ENCODE data around the gene CENPO.
"Not testable (repeated sequence)": the region's sequence is repeated elsewhere in the genome, so short reads cannot be mapped to it uniquely, and the experiment has no call there.

Gene CENPO

GRCh38 chr2:24787532-24787931, 5.7 kb upstream of the CENPO start:
- DNase-seq (ENCODE audit: low spot score) (no peak), FAIRE-seq (no peak)

GRCh38 chr2:24788816-24789215, 4.4 kb upstream of the CENPO start:
- FAIRE-seq: no peak
- no peak for DNase-seq (ENCODE audit: low spot score)

- DNase-seq (ENCODE audit: low spot score): no peak
- FAIRE-seq: no peak
Measured at GRCh38 chr2:24791452-24791851, 1.8 kb upstream of the CENPO start.

GRCh38 chr2:24792542-24792873, 717 bp upstream of the CENPO start:
- FAIRE-seq (no peak), DNase-seq (ENCODE audit: low spot score) (no peak)

GRCh38 chr2:24793761-24794435, 673 bp downstream of the CENPO start:
- DNase-seq (ENCODE audit: low spot score) (peak; percentile 39), FAIRE-seq (no peak)

GRCh38 chr2:24797644-24798043, 4.4 kb downstream of the CENPO start:
- DNase-seq (ENCODE audit: low spot score) (no peak), FAIRE-seq (no peak)

- FAIRE-seq; DNase-seq (ENCODE audit: low spot score): not testable (repeated sequence)
Measured at GRCh38 chr2:24800487-24800886, 7.3 kb downstream of the CENPO start.

GRCh38 chr2:24805811-24806660, 12.8 kb downstream of the CENPO start:
- FAIRE-seq; DNase-seq (ENCODE audit: low spot score): not testable (repeated sequence)

- DNase-seq (ENCODE audit: low spot score) (no peak), FAIRE-seq (no peak)
Measured at GRCh38 chr2:24806661-24807036, 13.4 kb downstream of the CENPO start.

- DNase-seq (ENCODE audit: low spot score) (no peak), FAIRE-seq (no peak)
Measured at GRCh38 chr2:24809316-24810007, 16.2 kb downstream of the CENPO start.

- FAIRE-seq (no peak), DNase-seq (ENCODE audit: low spot score) (no peak)
Measured at GRCh38 chr2:24813691-24814137, 20.5 kb downstream of the CENPO start.

- DNase-seq (ENCODE audit: low spot score) (no peak), FAIRE-seq (peak; percentile 59)
Measured at GRCh38 chr2:24814516-24814915, 21.3 kb downstream of the CENPO start.

- no peak for FAIRE-seq
- no peak for DNase-seq (ENCODE audit: low spot score)
Measured at GRCh38 chr2:24815171-24815570, 21.9 kb downstream of the CENPO start.

- no peak for FAIRE-seq
- no peak for DNase-seq (ENCODE audit: low spot score)
Measured at GRCh38 chr2:24816404-24816803, 23.2 kb downstream of the CENPO start.

GRCh38 chr2:24816884-24817283, 23.7 kb downstream of the CENPO start:
- DNase-seq (ENCODE audit: low spot score): no peak

GRCh38 chr2:24818721-24819167, 25.5 kb downstream of the CENPO start:
- no peak for FAIRE-seq
- no peak for DNase-seq (ENCODE audit: low spot score)

More at GRCh38 chr2:24816884-24817283, 23.7 kb downstream of the CENPO start:
- FAIRE-seq: no peak

- DNase-seq (ENCODE audit: low spot score) (no peak), FAIRE-seq (no peak)
Measured at GRCh38 chr2:24819442-24820174, 26.4 kb downstream of the CENPO start.

- peak; percentile 4 for DNase-seq (ENCODE audit: low spot score)
- FAIRE-seq: no peak
Measured at GRCh38 chr2:24820175-24820513, 26.9 kb downstream of the CENPO start.

- DNase-seq (ENCODE audit: low spot score) (peak; percentile 7), FAIRE-seq (no peak)
Measured at GRCh38 chr2:24820598-24821432, 27.6 kb downstream of the CENPO start.

- peak; percentile 4 for DNase-seq (ENCODE audit: low spot score)
- no peak for FAIRE-seq
Measured at GRCh38 chr2:24821433-24821891, 28.2 kb downstream of the CENPO start.
